Vagina (tissue), 2 donors: ENCODE data around the gene LIPM. TPM values are rescaled to one million over a fixed set of nuclear protein-coding genes. Genes with fewer than 3 reads are reported as not detected.

ENCODE experiments used
- DNase-seq, 2 donors: peaks; one replicate each; pipeline ENCODE4 v3.0.0-alpha.2; 2017; ENCODE audit errors: extremely low spot score in 2 of 2
- H3K27ac ChIP-seq: fragments of 200-600 bp; sonication (generic); one replicate; pipeline ENCODE4 v1.5.1; 2019
- H3K27me3 ChIP-seq: fragments of 200-600 bp; sonication (generic); one replicate; pipeline ENCODE4 v1.5.1; 2019
- H3K36me3 ChIP-seq, 2 donors: fragments of 200-600 bp; sonication (generic); one replicate each; pipeline ENCODE4 v1.5.1; 2017 to 2019
- H3K4me1 ChIP-seq: fragments of 200-600 bp; sonication (generic); one replicate; pipeline ENCODE4 v1.5.1; 2019
- H3K4me3 ChIP-seq, 2 donors: fragments of 200-600 bp; sonication (generic); 1 replicate in 1 of 2; 2 replicates in 1 of 2; pipeline ENCODE4 v1.5.1; 2016 to 2019
- H3K9me3 ChIP-seq: fragments of 200-600 bp; sonication (generic); one replicate; pipeline ENCODE4 v1.5.1; 2019
- POLR2A ChIP-seq, 2 donors: fragments of 450-650 bp; IDR thresholded peaks; one replicate each; pipeline ENCODE4 v1.6.1; 2017; ENCODE audit warnings: antibody characterized with exemption in 2 of 2, mild to moderate bottlenecking in 2 of 2, moderate library complexity in 2 of 2
- POLR2AphosphoS5 ChIP-seq, 2 donors: sonication (generic); formaldehyde crosslinking; IDR thresholded peaks; one replicate each; pipeline ENCODE4 v1.9.0; 2017; ENCODE audit warnings: antibody characterized with exemption in 2 of 2, mild to moderate bottlenecking in 2 of 2, low read depth in 1 of 2; ENCODE audit not compliant: insufficient read depth in 1 of 2
- intact Hi-C: fragments of 100-400 bp; cut with DNase I; formaldehyde crosslinking; loops from one replicate; pipeline ENCODE4 v1.15.1; 2023
- total RNA-seq: library from RNA; depleted of rRNA; stranded (reverse); fragments of >200 nt; gene quantifications from one replicate; pipeline ENCODE4 v1.2.3, GENCODE V29; 2016
- TF ChIP-seq, protein P1 (sequence below), 3 experiments: fragments of 450-650 bp in 2 of 3; fragments of 200-600 bp in 1 of 3; sonication (generic) in 1 of 3; IDR thresholded peaks; one replicate each; pipeline ENCODE4 v1.5.1; 2017 to 2019; ENCODE audit warnings: antibody characterized with exemption in 3 of 3, mild to moderate bottlenecking in 2 of 3, moderate library complexity in 2 of 3

LIPM gene
- total RNA-seq, 1 donor from 2014 or later: not detected

DNA sequence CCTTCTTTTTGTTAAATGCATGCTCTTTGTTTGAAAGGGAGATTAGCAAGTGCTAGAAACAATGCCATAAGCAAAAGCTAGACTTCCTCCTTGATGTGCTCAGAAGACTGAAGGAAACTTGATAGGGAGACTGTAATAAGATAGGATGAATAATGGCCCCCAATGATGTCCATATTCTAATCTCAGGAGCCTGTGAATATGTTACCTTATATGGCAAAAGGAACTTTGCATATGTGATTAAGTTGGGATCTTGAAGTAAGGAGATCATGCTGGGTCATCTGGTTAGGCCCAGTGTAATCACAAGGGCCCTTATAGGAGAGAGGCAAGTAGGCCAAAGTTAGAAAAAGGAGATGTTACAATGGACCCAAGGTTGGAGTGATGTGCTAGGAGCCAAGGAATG lies 13.6 kb upstream of the LIPM start:
- TF ChIP-seq POLR2AphosphoS5 (IDR thresholded peaks at IDR 0.05; ENCODE audit: insufficient read depth in 1 of 2, low read depth in 1 of 2) (no peak), POLR2A (IDR thresholded peaks at IDR 0.05) (no peak)
- TF ChIP-seq, protein P1, sequence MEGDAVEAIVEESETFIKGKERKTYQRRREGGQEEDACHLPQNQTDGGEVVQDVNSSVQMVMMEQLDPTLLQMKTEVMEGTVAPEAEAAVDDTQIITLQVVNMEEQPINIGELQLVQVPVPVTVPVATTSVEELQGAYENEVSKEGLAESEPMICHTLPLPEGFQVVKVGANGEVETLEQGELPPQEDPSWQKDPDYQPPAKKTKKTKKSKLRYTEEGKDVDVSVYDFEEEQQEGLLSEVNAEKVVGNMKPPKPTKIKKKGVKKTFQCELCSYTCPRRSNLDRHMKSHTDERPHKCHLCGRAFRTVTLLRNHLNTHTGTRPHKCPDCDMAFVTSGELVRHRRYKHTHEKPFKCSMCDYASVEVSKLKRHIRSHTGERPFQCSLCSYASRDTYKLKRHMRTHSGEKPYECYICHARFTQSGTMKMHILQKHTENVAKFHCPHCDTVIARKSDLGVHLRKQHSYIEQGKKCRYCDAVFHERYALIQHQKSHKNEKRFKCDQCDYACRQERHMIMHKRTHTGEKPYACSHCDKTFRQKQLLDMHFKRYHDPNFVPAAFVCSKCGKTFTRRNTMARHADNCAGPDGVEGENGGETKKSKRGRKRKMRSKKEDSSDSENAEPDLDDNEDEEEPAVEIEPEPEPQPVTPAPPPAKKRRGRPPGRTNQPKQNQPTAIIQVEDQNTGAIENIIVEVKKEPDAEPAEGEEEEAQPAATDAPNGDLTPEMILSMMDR (IDR thresholded peaks at IDR 0.05): no peak
- no peaks in the 10 kb centered on the region for H3K27me3 ChIP-seq
- H3K9me3 ChIP-seq: no peaks in the 10 kb centered on the region
- H3K4me3 ChIP-seq: no peak overlapping the region
- intact Hi-C loops: no loop called here
- no peaks in the 10 kb centered on the region for H3K4me1 ChIP-seq
- DNase-seq: no peak
- H3K36me3 ChIP-seq: no peaks in the 10 kb centered on the region
- H3K27ac ChIP-seq: no peak overlapping the region

DNA sequence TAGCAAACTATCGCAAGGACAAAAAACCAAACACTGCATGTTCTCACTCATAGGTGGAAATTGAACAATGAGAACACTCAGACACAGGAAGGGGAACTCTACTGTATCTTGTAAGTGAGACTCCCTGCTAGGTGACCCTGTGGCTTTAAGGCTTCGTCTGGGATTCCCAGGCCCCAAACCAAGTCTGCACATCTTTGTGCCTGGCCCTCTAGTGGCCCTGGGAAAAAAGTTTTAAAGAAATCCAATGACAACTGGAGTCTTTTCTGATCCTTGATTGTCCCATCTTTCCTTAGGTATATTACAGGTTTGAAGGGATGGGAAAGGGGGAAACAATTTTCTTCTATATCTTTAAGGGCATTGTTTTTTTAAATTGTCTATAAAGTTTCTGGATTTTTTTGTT lies 10.6 kb upstream of the LIPM start:
- H3K9me3 ChIP-seq: no peaks in the 10 kb centered on the region
- no peak for TF ChIP-seq POLR2A (IDR thresholded peaks at IDR 0.05)
- TF ChIP-seq, protein P1 (IDR thresholded peaks at IDR 0.05): no peak
- TF ChIP-seq POLR2AphosphoS5 (IDR thresholded peaks at IDR 0.05; ENCODE audit: insufficient read depth in 1 of 2, low read depth in 1 of 2): no peak
- no peak overlapping the region for H3K27ac ChIP-seq
- no peaks in the 10 kb centered on the region for H3K4me1 ChIP-seq
- no peaks in the 10 kb centered on the region for H3K36me3 ChIP-seq
- H3K4me3 ChIP-seq: no peak overlapping the region
- no peak for DNase-seq
- H3K27me3 ChIP-seq: no peaks in the 10 kb centered on the region
- intact Hi-C loops: no loop called here

DNA sequence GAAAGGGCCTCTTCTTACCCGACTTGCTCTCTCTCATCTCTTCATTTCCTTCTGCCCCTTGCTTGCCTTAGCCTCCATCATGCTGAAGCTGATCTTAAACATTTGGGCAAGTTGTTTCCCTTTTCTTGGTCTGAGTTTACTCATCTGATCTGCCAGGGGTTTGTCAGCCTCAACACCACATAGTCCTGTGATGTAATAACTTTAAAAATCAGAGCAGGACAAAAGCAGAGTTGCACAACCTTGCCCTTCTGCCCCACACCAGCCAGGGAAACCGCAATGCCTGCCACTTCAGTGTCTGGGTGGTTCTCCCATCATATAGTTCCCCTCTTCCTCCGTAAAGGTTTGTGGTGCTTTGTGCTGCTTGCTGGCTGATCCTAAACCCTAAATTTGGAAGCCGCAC lies 9.9 kb upstream of the LIPM start:
- H3K27me3 ChIP-seq: no peaks in the 10 kb centered on the region
- DNase-seq: no peak
- no peak overlapping the region for H3K27ac ChIP-seq
- H3K9me3 ChIP-seq: no peaks in the 10 kb centered on the region
- TF ChIP-seq POLR2AphosphoS5 (IDR thresholded peaks at IDR 0.05; ENCODE audit: insufficient read depth in 1 of 2, low read depth in 1 of 2): no peak
- TF ChIP-seq, protein P1 (IDR thresholded peaks at IDR 0.05): no peak
- H3K36me3 ChIP-seq: no peaks in the 10 kb centered on the region
- intact Hi-C loops: no loop called here
- H3K4me1 ChIP-seq: no peaks in the 10 kb centered on the region
- no peak overlapping the region for H3K4me3 ChIP-seq

DNA sequence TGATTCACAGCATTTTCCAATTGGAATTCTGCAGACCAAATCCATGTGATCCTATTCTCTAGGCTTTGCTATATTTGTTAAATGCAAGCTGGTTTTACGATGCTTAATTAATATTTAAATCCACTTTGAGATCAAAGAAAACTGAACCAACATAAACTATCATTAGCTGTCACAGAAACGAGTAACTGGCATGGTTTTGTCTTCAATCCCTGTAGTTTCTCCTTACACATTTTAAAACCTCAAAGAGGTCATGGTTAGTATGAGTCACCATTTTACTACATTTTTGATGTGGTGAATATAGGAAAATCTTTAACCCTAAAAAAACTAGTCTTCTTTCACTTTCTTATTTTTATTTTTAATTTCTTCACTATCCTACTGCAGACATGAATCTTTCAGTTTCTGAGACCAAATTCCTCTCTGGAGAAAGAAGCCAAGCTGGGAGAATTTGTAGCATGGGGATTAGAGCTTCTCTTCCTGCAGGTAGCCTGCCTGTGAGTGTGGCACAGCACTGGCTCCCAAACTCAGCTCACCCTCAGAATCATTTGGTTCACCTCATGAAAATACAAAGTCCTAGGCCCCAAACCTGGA lies 8.7 kb upstream of the LIPM start:
- no peak for DNase-seq

DNA sequence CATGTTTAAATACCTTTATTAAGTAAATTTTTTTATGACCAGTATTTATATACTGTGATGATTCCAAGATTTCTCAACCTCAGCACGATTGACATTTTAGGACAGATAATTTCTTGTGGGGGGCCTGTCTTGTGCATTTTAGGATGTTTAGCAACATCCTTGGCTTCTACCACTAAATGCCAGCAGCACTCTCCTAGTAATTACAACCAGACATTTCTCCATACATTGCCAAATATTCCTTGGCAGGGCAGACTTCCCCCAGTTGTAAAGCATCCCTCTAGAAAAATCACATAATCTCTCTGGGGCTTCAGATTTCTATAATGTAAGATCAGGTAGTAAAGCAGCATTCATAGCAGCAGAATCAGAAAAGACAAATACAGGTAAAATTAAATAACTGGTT lies 7.8 kb upstream of the LIPM start:
- intact Hi-C loops: no loop called here
- no peak for TF ChIP-seq POLR2AphosphoS5 (IDR thresholded peaks at IDR 0.05; ENCODE audit: insufficient read depth in 1 of 2, low read depth in 1 of 2)
- TF ChIP-seq, protein P1 (IDR thresholded peaks at IDR 0.05): no peak

More for the DNA sequence above, 8.7 kb upstream of the LIPM start:
- no peak overlapping the region for H3K27ac ChIP-seq
- H3K36me3 ChIP-seq: no peaks in the 10 kb centered on the region
- H3K4me1 ChIP-seq: no peaks in the 10 kb centered on the region
- H3K4me3 ChIP-seq: no peak overlapping the region
- TF ChIP-seq, protein P1 (IDR thresholded peaks at IDR 0.05): no peak
- TF ChIP-seq POLR2A (IDR thresholded peaks at IDR 0.05) (no peak), POLR2AphosphoS5 (IDR thresholded peaks at IDR 0.05; ENCODE audit: insufficient read depth in 1 of 2, low read depth in 1 of 2) (no peak)
- no peaks in the 10 kb centered on the region for H3K9me3 ChIP-seq
- H3K27me3 ChIP-seq: no peaks in the 10 kb centered on the region
- intact Hi-C loops: no loop called here

More for the DNA sequence above, 7.8 kb upstream of the LIPM start:
- H3K4me3 ChIP-seq: no peak overlapping the region
- no peak for DNase-seq
- H3K4me1 ChIP-seq: no peaks in the 10 kb centered on the region
- no peaks in the 10 kb centered on the region for H3K27me3 ChIP-seq
- no peak overlapping the region for H3K27ac ChIP-seq
- no peaks in the 10 kb centered on the region for H3K36me3 ChIP-seq
- no peaks in the 10 kb centered on the region for H3K9me3 ChIP-seq
